GM13977 (cell line): Measurements from ENCODE around the gene CBX4.

ENCODE experiments used
- DNase-seq: peaks from one replicate; pipeline ENCODE4 v3.0.0; 2012; ENCODE audit warnings: low spot score
- CTCF ChIP-seq: IDR thresholded peaks from 2 replicates; pipeline ENCODE4 v1.5.1; 2012; ENCODE audit warnings: mild to moderate bottlenecking, control low read depth; ENCODE audit not compliant: insufficient read depth; ENCODE audit errors: extremely low read depth, missing control alignments
- in situ Hi-C: fragments of 300-500 bp; cut with MboI; formaldehyde crosslinking; loops from one replicate; pipeline ENCODE4 v1.12.0; 2022; ENCODE audit warnings: low sequenced_read_pairs, low pct_unique_long_range_greater_than_20kb, mixed read lengths, inconsistent platforms; ENCODE audit not compliant: unreplicated experiment

The CBX4 gene

GRCh38 chr17:79803421-79803996 lies 35.7 kb downstream of the CBX4 start:
- TF ChIP-seq CTCF: no peak
- in situ Hi-C loops: no loop called here
- DNase-seq: no peak

- no peak for DNase-seq
- TF ChIP-seq CTCF: no peak
- in situ Hi-C loops: no loop called here
Measured at GRCh38 chr17:79802736-79803420, 36.4 kb downstream of the CBX4 start.

- in situ Hi-C loops: no loop called here
- DNase-seq: no peak
- TF ChIP-seq CTCF: no peak
Measured at GRCh38 chr17:79802039-79802735, 37.1 kb downstream of the CBX4 start.

GRCh38 chr17:79801156-79802038 lies 37.8 kb downstream of the CBX4 start:
- TF ChIP-seq CTCF: no peak
- DNase-seq: no peak
- in situ Hi-C loops: no loop called here

- DNase-seq: peak; percentile 72
- in situ Hi-C loops: no loop called here
- TF ChIP-seq CTCF: no peak
Measured at GRCh38 chr17:79800325-79801155, 38.7 kb downstream of the CBX4 start.
